WI38 (cell line): ENCODE results near the gene NINL.
A peak's percentile ranks its signal among the peaks of the same experiment; 100 is the strongest.

ENCODE experiments used
- H3K4me3 ChIP-seq: 2 replicates; pipeline ENCODE4 v1.5.1; 2011; ENCODE audit warnings: low read depth, mild to moderate bottlenecking, control low read depth, low read length
- CTCF ChIP-seq: IDR thresholded peaks from 2 replicates; pipeline ENCODE4 v1.5.1; 2012; ENCODE audit warnings: low read depth, mild to moderate bottlenecking, control low read depth, low read length

The NINL gene

GRCh38 chr20:25543068-25543467 lies 42.3 kb downstream of the NINL start:
- H3K4me3 ChIP-seq, result no peak overlapping the region
- TF ChIP-seq CTCF, result no peak

- no peak overlapping the region for H3K4me3 ChIP-seq
- no peak for TF ChIP-seq CTCF
Measured at GRCh38 chr20:25541676-25542075, 43.7 kb downstream of the NINL start.

- no peak for TF ChIP-seq CTCF
- H3K4me3 ChIP-seq, result peak overlapping the region; percentile 38
Measured at GRCh38 chr20:25539742-25540672, 45.3 kb downstream of the NINL start.

- no peak overlapping the region for H3K4me3 ChIP-seq
Measured at GRCh38 chr20:25538838-25539665, 46.3 kb downstream of the NINL start.

GRCh38 chr20:25537890-25538289 lies 47.4 kb downstream of the NINL start:
- no peak for TF ChIP-seq CTCF
- no peak overlapping the region for H3K4me3 ChIP-seq

More at GRCh38 chr20:25538838-25539665, 46.3 kb downstream of the NINL start:
- no peak for TF ChIP-seq CTCF

- TF ChIP-seq CTCF, result no peak
- H3K4me3 ChIP-seq, result no peak overlapping the region
Measured at GRCh38 chr20:25535762-25536161, 49.6 kb downstream of the NINL start.

- no peak for TF ChIP-seq CTCF
- no peak overlapping the region for H3K4me3 ChIP-seq
Measured at GRCh38 chr20:25534845-25535244, 50.5 kb downstream of the NINL start.
